HUES6 (cell line): Measurements from ENCODE around the gene CORO2B.
"Not testable (repeated sequence)": the region's sequence is repeated elsewhere in the genome, so short reads cannot be mapped to it uniquely, and the experiment has no call there.

Experiments
- H3K27ac ChIP-seq: 2 replicates; pipeline ENCODE4 v1.7.0; 2013; ENCODE audit warnings: low read depth, mild to moderate bottlenecking, low read length, inconsistent platforms
- H3K27me3 ChIP-seq: 2 replicates; pipeline ENCODE4 v1.6.1; 2013; ENCODE audit warnings: low read length; ENCODE audit not compliant: control insufficient read depth, insufficient read depth
- H3K36me3 ChIP-seq: 2 replicates; pipeline ENCODE4 v1.6.1; 2013; ENCODE audit warnings: low read length; ENCODE audit not compliant: control insufficient read depth, insufficient read depth
- H3K4me1 ChIP-seq: 2 replicates; pipeline ENCODE4 v1.6.1; 2013; ENCODE audit warnings: low read length; ENCODE audit not compliant: control insufficient read depth, insufficient read depth
- H3K4me3 ChIP-seq: 2 replicates; pipeline ENCODE4 v1.5.1; 2013; ENCODE audit warnings: low read depth, low read length
- H3K9ac ChIP-seq: one replicate; pipeline ENCODE4 v1.6.1; 2013; ENCODE audit warnings: mild to moderate bottlenecking, low read length
- H3K9me3 ChIP-seq: 2 replicates; pipeline ENCODE4 v1.6.1; 2013; ENCODE audit warnings: low read depth, low read length; ENCODE audit not compliant: control insufficient read depth, insufficient read depth

CORO2B gene

GRCh38 chr15:68668926-68669600, 90.3 kb downstream of the CORO2B start:
- Histone ChIP-seq H3K9ac (no peak overlapping the region), H3K27ac (no peak overlapping the region), H3K9me3 (peaks cover 5% of the 10 kb centered on the region), H3K36me3 (no peaks in the 10 kb centered on the region), H3K27me3 (no peaks in the 10 kb centered on the region), H3K4me1 (peaks cover 14% of the 10 kb centered on the region), H3K4me3 (no peak overlapping the region)

- H3K9me3 ChIP-seq, result peaks cover 4% of the 10 kb centered on the region
- no peak overlapping the region for H3K27ac ChIP-seq
- no peaks in the 10 kb centered on the region for H3K36me3 ChIP-seq
- H3K4me3 ChIP-seq, result no peak overlapping the region
- no peak overlapping the region for H3K9ac ChIP-seq
- peaks cover under 1% of the 10 kb centered on the region; the same call in 1 of the 2 replicates for H3K4me1 ChIP-seq
- no peaks in the 10 kb centered on the region for H3K27me3 ChIP-seq
Measured at GRCh38 chr15:68672251-68672650, 93.5 kb downstream of the CORO2B start.

- no peak overlapping the region for H3K27ac ChIP-seq
- H3K4me1 ChIP-seq, result no peaks in the 10 kb centered on the region
- no peak overlapping the region for H3K9ac ChIP-seq
- peaks cover 4% of the 10 kb centered on the region for H3K9me3 ChIP-seq
- no peaks in the 10 kb centered on the region for H3K27me3 ChIP-seq
- no peaks in the 10 kb centered on the region for H3K36me3 ChIP-seq
- H3K4me3 ChIP-seq, result no peak overlapping the region
Measured at GRCh38 chr15:68672781-68673205, 94.0 kb downstream of the CORO2B start.

GRCh38 chr15:68674975-68675374, 96.2 kb downstream of the CORO2B start:
- H3K27ac ChIP-seq, result no peak overlapping the region
- no peaks in the 10 kb centered on the region for H3K27me3 ChIP-seq
- no peaks in the 10 kb centered on the region for H3K36me3 ChIP-seq
- H3K4me3 ChIP-seq, result no peak overlapping the region
- peaks cover 4% of the 10 kb centered on the region for H3K9me3 ChIP-seq
- no peaks in the 10 kb centered on the region for H3K4me1 ChIP-seq
- no peak overlapping the region for H3K9ac ChIP-seq

GRCh38 chr15:68676011-68676605, 97.3 kb downstream of the CORO2B start:
- peaks cover 4% of the 10 kb centered on the region for H3K9me3 ChIP-seq
- no peaks in the 10 kb centered on the region for H3K27me3 ChIP-seq
- H3K27ac ChIP-seq, result no peak overlapping the region
- H3K36me3 ChIP-seq, result no peaks in the 10 kb centered on the region
- H3K4me3 ChIP-seq, result no peak overlapping the region
- no peak overlapping the region for H3K9ac ChIP-seq
- no peaks in the 10 kb centered on the region for H3K4me1 ChIP-seq

GRCh38 chr15:68676926-68677325, 98.1 kb downstream of the CORO2B start:
- no peak overlapping the region for H3K4me3 ChIP-seq
- no peaks in the 10 kb centered on the region for H3K4me1 ChIP-seq
- H3K27me3 ChIP-seq, result no peaks in the 10 kb centered on the region
- no peaks in the 10 kb centered on the region for H3K9me3 ChIP-seq
- no peak overlapping the region for H3K9ac ChIP-seq
- no peaks in the 10 kb centered on the region for H3K36me3 ChIP-seq
- H3K27ac ChIP-seq, result no peak overlapping the region

- Histone ChIP-seq H3K27ac (no peak overlapping the region), H3K27me3 (no peaks in the 10 kb centered on the region), H3K4me1 (no peaks in the 10 kb centered on the region), H3K36me3 (no peaks in the 10 kb centered on the region), H3K9me3 (no peaks in the 10 kb centered on the region), H3K4me3 (no peak overlapping the region), H3K9ac (no peak overlapping the region)
Measured at GRCh38 chr15:68677996-68678395, 99.2 kb downstream of the CORO2B start.

- no peaks in the 10 kb centered on the region for H3K27me3 ChIP-seq
- no peak overlapping the region for H3K9ac ChIP-seq
- H3K27ac ChIP-seq, result no peak overlapping the region
- no peaks in the 10 kb centered on the region for H3K9me3 ChIP-seq
- H3K4me1 ChIP-seq, result no peaks in the 10 kb centered on the region
- no peak overlapping the region for H3K4me3 ChIP-seq
- no peaks in the 10 kb centered on the region for H3K36me3 ChIP-seq
Measured at GRCh38 chr15:68678746-68679145, 100.0 kb downstream of the CORO2B start.

GRCh38 chr15:68679161-68679560, 100.4 kb downstream of the CORO2B start:
- no peaks in the 10 kb centered on the region for H3K36me3 ChIP-seq
- H3K4me3 ChIP-seq, result no peak overlapping the region
- H3K4me1 ChIP-seq, result no peaks in the 10 kb centered on the region
- no peaks in the 10 kb centered on the region for H3K9me3 ChIP-seq
- no peaks in the 10 kb centered on the region for H3K27me3 ChIP-seq
- no peak overlapping the region for H3K27ac ChIP-seq
- H3K9ac ChIP-seq, result no peak overlapping the region

- no peaks in the 10 kb centered on the region for H3K36me3 ChIP-seq
- H3K9me3 ChIP-seq, result no peaks in the 10 kb centered on the region
- H3K9ac ChIP-seq, result no peak overlapping the region
- no peak overlapping the region for H3K27ac ChIP-seq
- no peaks in the 10 kb centered on the region for H3K4me1 ChIP-seq
- H3K4me3 ChIP-seq, result no peak overlapping the region
- no peaks in the 10 kb centered on the region for H3K27me3 ChIP-seq
Measured at GRCh38 chr15:68679961-68680371, 101.2 kb downstream of the CORO2B start.

- H3K9me3 ChIP-seq, H3K9ac ChIP-seq, H3K4me1 ChIP-seq, H3K27me3 ChIP-seq, H3K4me3 ChIP-seq, H3K36me3 ChIP-seq, H3K27ac ChIP-seq: not testable (repeated sequence)
Measured at GRCh38 chr15:68680756-68681155, 102.0 kb downstream of the CORO2B start.
